ENCODE measurements around the gene RFTN1. TPM values are rescaled to one million over a fixed set of nuclear protein-coding genes. Genes with fewer than 3 reads are reported as not detected.

Gene RFTN1
- total and polyA plus RNA-seq, 11 donors: 17.1 to 40.8 (median 26.4) TPM

DNA sequence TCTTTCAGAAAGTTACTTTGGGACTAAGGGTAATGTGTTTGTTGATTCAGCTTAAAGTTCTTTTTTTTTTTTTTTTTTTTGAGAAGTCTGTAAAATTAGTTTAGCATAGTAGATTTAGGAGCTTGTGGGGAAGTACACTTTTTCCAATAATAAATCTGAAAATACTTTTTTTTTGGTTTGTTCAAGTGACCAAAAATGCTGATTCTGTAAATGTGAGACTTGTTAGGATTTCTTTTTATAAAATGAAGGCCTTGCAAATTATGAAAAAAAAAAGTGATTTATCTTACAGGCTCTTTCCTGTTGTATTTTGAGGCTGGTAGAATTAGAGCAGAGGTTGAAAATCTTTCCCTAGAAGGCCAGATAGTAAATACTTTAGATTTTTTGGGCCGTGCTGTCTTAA, 240.9 kb downstream of the RFTN1 start:
- WGBS, 4 donors: 68 to 77% (median 72%) methylated on average over 1 of the region's 1 CpG
- no peak for TF ChIP-seq POLR2A (IDR thresholded peaks at IDR 0.05)
- TF ChIP-seq, protein P1, sequence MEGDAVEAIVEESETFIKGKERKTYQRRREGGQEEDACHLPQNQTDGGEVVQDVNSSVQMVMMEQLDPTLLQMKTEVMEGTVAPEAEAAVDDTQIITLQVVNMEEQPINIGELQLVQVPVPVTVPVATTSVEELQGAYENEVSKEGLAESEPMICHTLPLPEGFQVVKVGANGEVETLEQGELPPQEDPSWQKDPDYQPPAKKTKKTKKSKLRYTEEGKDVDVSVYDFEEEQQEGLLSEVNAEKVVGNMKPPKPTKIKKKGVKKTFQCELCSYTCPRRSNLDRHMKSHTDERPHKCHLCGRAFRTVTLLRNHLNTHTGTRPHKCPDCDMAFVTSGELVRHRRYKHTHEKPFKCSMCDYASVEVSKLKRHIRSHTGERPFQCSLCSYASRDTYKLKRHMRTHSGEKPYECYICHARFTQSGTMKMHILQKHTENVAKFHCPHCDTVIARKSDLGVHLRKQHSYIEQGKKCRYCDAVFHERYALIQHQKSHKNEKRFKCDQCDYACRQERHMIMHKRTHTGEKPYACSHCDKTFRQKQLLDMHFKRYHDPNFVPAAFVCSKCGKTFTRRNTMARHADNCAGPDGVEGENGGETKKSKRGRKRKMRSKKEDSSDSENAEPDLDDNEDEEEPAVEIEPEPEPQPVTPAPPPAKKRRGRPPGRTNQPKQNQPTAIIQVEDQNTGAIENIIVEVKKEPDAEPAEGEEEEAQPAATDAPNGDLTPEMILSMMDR (IDR thresholded peaks at IDR 0.05): no peak
- intact Hi-C loops (cut with DNase I): no loop called here
- Histone ChIP-seq H3K36me3 (peaks cover 0 to 78% (median 62%) of the 10 kb centered on the region in 9 donors), H3K4me3 (no peak overlapping the region), H3K4me1 (peaks cover 0 to 18% (median 11%) of the 10 kb centered on the region in 12 donors), H3K9me3 (no peaks in the 10 kb centered on the region), H3K27me3 (no peaks in the 10 kb centered on the region), H3K27ac (no peak overlapping the region)
- no peak for DNase-seq
- ATAC-seq: no peak

DNA sequence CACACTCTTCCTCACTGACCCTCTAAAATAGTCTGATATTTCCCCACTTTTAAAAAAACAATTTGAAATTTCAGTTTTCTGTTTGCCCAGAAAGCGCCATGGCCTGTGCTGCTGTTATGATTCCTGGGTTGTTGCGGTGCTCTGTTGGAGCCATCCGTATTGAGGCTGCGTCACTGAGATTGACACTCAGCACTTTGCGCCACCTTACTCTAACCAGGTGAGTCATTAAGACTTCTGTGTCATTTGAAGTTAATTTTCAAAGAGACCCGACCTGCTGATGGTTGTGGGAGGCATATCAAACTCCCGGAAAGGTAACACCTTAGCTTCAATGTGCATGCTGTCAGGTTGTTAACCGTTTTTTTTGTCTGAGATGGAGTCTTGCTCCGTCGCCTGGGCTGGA, 242.6 kb downstream of the RFTN1 start:
- peaks cover 0 to 32% (median 26%) of the 10 kb centered on the region in 12 donors for H3K4me1 ChIP-seq
- no peak overlapping the region for H3K27ac ChIP-seq
- no peaks in the 10 kb centered on the region for H3K27me3 ChIP-seq
- TF ChIP-seq, protein P1 (IDR thresholded peaks at IDR 0.05): no peak
- no peak for TF ChIP-seq POLR2A (IDR thresholded peaks at IDR 0.05)
- H3K36me3 ChIP-seq: peaks cover 0 to 69% (median 55%) of the 10 kb centered on the region in 9 donors
- intact Hi-C loops (cut with DNase I): no loop called here
- DNase-seq: no peak
- H3K9me3 ChIP-seq: no peaks in the 10 kb centered on the region
- no peak overlapping the region for H3K4me3 ChIP-seq
- WGBS, 4 donors: 94 to 96% (median 95%) methylated on average over 10 of the region's 10 CpGs
- ATAC-seq: no peak

DNA sequence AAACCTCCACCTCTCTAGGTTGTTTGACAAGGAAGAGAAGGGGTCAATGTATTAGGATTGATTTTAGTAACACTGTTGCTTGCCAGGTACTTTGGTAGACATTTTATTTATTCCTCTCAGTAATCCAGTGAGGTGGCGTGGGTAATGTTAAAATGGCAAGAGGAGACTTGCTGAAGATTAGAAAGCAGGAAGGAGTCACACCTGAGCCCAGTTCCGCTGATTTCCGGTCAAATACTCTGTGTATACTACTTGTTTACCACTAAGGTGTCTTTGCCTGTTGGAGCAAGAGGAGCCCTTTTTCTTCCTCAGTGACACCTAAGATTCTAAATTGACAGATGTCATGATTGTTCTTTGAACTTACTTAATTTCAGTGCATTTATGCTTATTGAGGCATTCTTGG, 246.8 kb downstream of the RFTN1 start:
- no peaks in the 10 kb centered on the region for H3K9me3 ChIP-seq
- DNase-seq: no peak
- TF ChIP-seq, protein P1 (IDR thresholded peaks at IDR 0.05): no peak
- TF ChIP-seq POLR2A (IDR thresholded peaks at IDR 0.05): no peak
- WGBS, 4 donors: 57 to 74% (median 65%) methylated on average over 3 of the region's 3 CpGs
- peaks cover 0 to 34% (median 21%) of the 10 kb centered on the region in 9 donors for H3K36me3 ChIP-seq
- peak overlapping the region in 5 of 12 donors; percentile 24 to 97 (median 77) for H3K27ac ChIP-seq
- no peaks in the 10 kb centered on the region for H3K27me3 ChIP-seq
- peaks cover 3 to 58% (median 44%) of the 10 kb centered on the region in 12 donors for H3K4me1 ChIP-seq
- ATAC-seq: no peak
- intact Hi-C loops (cut with DNase I): loop anchor here in 6 of 10 donors (2.0 to 5.0 kb wide), 2 partner anchors 284 to 286 kb away; no protein-coding TSS in a partner anchor
- H3K4me3 ChIP-seq: peak overlapping the region in 4 of 12 donors; percentile 71 to 89 (median 74)

Other genes starting within 250 kb of the RFTN1 start
- 10 to 100 TPM; 13.7 to 35.6 (median 20.9) TPM for gene DPH3, start 248.8 kb downstream of the RFTN1 start, total RNA-seq
- 10 to 100 TPM in 1 of 2 donors, 1 to 10 TPM in 1; 10.0 to 38.3 TPM for gene DPH3, start 248.8 kb downstream of the RFTN1 start, polyA plus RNA-seq
- gene OXNAD1, start 248.5 kb downstream of the RFTN1 start, total RNA-seq: 10 to 100 TPM; 12.8 to 23.6 (median 18.1) TPM
- gene OXNAD1, start 248.5 kb downstream of the RFTN1 start, polyA plus RNA-seq: 10 to 100 TPM in 1 of 2 donors, 1 to 10 TPM in 1; 7.3 to 26.9 TPM
- gene DAZL, start 91.7 kb upstream of the RFTN1 start, total RNA-seq: not detected
- gene DAZL, start 91.7 kb upstream of the RFTN1 start, polyA plus RNA-seq: not detected

Data from heart left ventricle (tissue), 16 donors.